HG02973 (cell line): ENCODE data around the gene STMN3.
"Not testable (repeated sequence)": the region's sequence is repeated elsewhere in the genome, so short reads cannot be mapped to it uniquely, and the experiment has no call there.

Experiments
- ATAC-seq: cut with Tn5 transposase; IDR thresholded peaks from one replicate; pipeline ENCODE4 v1.9.1; 2021; ENCODE audit warnings: moderate library complexity; ENCODE audit not compliant: unreplicated experiment

Gene STMN3

GRCh38 chr20:63639093-63639975 lies 13.9 kb downstream of the STMN3 start:
- ATAC-seq, result no peak

GRCh38 chr20:63636752-63637628 lies 16.2 kb downstream of the STMN3 start:
- no peak for ATAC-seq

- ATAC-seq, result no peak
These were observed 17.6 kb downstream of the STMN3 start for GRCh38 chr20:63635431-63636141.

DNA sequence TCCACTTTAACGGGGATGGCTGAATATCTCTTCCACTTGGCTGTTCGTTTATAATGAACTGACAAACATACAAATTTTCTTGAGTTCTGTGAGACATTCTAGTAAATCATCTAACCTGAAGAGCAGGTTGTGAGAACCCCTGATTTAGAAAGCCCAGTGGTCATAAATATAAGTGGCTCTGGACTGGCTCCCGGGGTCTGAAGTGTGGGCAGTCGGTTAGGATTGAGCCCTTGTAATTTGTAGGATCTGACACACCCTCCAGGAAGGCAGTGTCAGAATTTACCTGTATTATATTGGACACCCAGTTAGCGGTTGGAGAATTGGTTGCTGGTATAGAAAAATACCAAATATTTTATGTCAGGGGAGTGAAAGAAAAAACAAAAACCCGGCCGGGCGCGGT lies 19.5 kb downstream of the STMN3 start:
- ATAC-seq, result no peak

DNA sequence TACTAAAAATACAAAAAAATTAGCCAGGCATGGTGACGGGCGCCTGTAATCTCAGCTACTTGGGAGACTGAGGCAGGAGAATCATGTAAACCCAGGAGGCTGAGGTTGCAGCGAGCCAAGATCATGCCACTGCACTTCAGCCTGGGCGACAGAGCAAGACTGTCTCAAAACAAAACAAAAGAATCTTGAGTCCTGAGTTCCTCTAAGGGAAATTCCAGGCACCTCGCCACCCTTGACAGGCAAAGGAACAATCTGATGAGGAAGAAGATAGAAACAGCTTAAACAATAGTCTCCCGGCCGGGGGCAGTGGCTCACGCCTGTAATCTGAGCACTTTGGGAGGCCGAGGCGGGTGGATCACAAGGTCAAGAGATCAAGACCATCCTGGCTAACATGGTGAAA lies 21.8 kb downstream of the STMN3 start:
- ATAC-seq, result not testable (repeated sequence)

GRCh38 chr20:63630956-63631355 lies 22.3 kb downstream of the STMN3 start:
- ATAC-seq, result not testable (repeated sequence)

GRCh38 chr20:63628246-63628975 lies 24.8 kb downstream of the STMN3 start:
- no peak for ATAC-seq

GRCh38 chr20:63627751-63628245 lies 25.4 kb downstream of the STMN3 start:
- ATAC-seq, result no peak

- peak; percentile 55 for ATAC-seq
These were observed 26.0 kb downstream of the STMN3 start for GRCh38 chr20:63627129-63627750.

- ATAC-seq, result peak; percentile 36
These were observed 26.6 kb downstream of the STMN3 start, which contains the start of gene GMEB2 for GRCh38 chr20:63626424-63627128. GMEB2 (minus strand) TSS chr20:63627101; CDS start chr20:63619397, 7,704 bp downstream.

GRCh38 chr20:63625771-63626423 lies 27.3 kb downstream of the STMN3 start:
- ATAC-seq, result no peak

DNA sequence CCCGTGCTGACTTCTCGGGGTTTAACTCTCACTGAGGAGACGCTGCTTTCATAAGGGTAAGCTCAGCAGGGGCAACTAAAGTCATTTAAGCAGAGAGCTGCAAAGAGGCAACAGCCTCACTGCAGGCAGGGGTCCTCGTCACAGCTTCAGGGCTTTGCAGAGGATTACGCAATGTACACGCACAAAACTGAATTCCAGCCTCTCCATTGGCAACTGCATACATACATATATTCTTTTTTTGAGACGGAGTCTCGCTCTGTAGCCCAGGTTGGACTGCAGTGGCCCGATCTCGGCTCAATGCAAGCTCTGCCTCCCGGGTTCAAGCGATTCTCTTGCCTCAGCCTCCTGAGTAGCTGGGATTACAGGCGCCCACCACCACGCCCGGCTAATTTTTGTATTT lies 28.7 kb downstream of the STMN3 start:
- ATAC-seq, result no peak

DNA sequence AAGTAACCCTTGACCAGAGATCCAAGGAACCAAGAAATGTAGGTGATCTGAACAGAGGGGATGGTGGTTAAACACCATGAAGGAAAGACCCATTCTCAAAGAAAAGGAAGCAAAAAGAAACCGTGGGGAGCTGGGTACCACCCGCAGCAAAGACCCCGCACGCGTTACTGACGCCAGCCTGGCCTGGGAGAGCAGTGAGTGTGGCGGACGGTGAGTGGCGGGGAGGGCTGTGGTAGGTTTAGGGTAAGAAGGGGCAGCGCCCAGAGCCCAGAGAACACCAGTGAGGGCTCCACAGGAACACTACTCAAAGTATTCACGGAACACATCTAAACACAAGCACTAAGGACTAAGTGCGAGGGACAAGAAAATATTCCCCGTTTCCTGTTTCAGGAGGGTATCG lies 30.5 kb downstream of the STMN3 start:
- no peak for ATAC-seq

DNA sequence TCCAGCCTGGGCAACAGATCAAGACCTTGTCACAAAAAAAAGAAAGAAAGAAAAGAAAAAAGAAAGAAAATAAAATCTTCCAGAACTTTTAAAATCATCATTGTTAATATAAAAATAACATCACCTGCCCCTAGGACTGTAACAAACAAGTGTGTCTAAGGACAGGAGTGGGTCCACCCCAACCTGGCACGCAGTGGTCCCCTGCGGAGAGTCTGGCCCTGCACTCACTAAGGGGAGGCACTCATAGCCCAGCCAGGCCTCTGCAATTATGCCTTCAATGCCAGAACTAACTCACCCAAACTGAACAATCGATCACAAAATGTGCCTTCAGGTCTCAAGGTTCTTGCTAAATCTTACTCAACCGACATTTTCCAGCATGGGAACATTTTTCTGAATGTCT lies 31.1 kb downstream of the STMN3 start:
- ATAC-seq, result no peak

DNA sequence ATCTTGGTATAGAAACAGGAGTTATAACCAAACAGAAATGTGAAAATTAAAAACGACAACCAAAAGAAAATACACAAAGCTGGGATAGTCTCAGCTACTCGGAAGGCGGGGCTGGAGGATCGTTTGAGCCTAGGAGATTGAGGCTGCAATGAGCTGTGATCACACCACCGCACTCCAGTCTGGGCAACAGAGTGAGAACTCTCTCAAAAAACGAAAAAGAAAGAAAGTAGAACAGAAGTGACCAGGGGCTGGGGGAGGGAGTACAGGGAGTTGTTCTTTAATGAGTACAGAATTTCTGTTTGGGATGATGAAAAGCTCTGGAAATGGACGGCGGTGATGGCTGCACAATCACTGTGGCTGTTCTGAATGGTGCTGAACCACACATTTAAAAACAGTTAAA lies 32.2 kb downstream of the STMN3 start:
- ATAC-seq, result no peak

DNA sequence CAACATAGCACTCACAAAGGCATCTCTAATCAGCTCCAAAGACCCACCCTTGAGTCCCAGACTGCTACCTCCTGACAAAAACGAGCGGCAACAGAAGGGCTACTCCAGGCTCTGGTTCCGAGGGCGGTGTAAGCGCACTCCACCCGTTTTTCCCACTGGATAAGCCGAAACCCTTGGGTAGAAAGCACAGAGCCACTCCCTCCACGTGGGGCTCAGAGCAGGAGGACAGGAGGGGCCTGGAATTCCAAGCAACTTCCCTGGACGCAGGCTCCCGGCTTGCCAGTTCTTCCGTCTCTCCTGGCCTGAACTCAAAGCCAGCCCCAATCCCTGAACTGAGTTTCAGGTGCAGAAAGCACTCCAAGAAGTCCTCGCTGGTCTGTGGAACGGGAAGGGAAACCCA lies 33.7 kb downstream of the STMN3 start:
- ATAC-seq, result no peak

- no peak for ATAC-seq
These were observed 34.1 kb downstream of the STMN3 start for GRCh38 chr20:63619086-63619485.

GRCh38 chr20:63618291-63618980 lies 34.8 kb downstream of the STMN3 start:
- ATAC-seq, result no peak
